Stimulated activated CD4-positive, alpha-beta T cell treated with anti-CD3 and anti-CD28 coated beads, Interleukin-1b, Interleukin-23, amount 100 ng/mL, for 24 hours (primary cell): ENCODE results near the gene CNIH1.

ENCODE experiments used
- DNase-seq, 4 experiments: peaks; one replicate each; pipeline ENCODE4 v3.0.0-alpha.2; 2020; ENCODE audit warnings: low read depth in 4 of 4, low spot score in 1 of 4

The CNIH1 gene

GRCh38 chr14:54440873-54441868 is at the start of gene CNIH1:
CNIH1 (minus strand) TSS chr14:54441374; CDS start chr14:54441327, 47 bp downstream.
- peak; percentile 84 to 96 (median 88) for DNase-seq

GRCh38 chr14:54490445-54491175 is 49.4 kb upstream of the CNIH1 start:
- DNase-seq: no peak

- no peak for DNase-seq
Measured at GRCh38 chr14:54489731-54490444, 48.7 kb upstream of the CNIH1 start.

GRCh38 chr14:54489318-54489683 is 48.1 kb upstream of the CNIH1 start:
- DNase-seq: no peak

- peak; percentile 75 to 82 (median 78) for DNase-seq
Measured at GRCh38 chr14:54488646-54489317, 47.6 kb upstream of the CNIH1 start, which contains the start of gene GMFB. GMFB (minus strand) TSS chr14:54488980; CDS start chr14:54488927, 53 bp downstream.

- DNase-seq: no peak
Measured at GRCh38 chr14:54488318-54488645, 47.1 kb upstream of the CNIH1 start.

GRCh38 chr14:54487771-54488170 is 46.6 kb upstream of the CNIH1 start:
- DNase-seq: no peak

- DNase-seq: no peak
Measured at GRCh38 chr14:54486685-54487084, 45.5 kb upstream of the CNIH1 start.

- no peak for DNase-seq
Measured at GRCh38 chr14:54483846-54484245, 42.7 kb upstream of the CNIH1 start.

- no peak for DNase-seq
Measured at GRCh38 chr14:54483073-54483745, 42.0 kb upstream of the CNIH1 start.

GRCh38 chr14:54481695-54482094 is 40.5 kb upstream of the CNIH1 start:
- DNase-seq: no peak

GRCh38 chr14:54480830-54481562 is 39.8 kb upstream of the CNIH1 start:
- DNase-seq: no peak

GRCh38 chr14:54478636-54479215 is 37.6 kb upstream of the CNIH1 start:
- DNase-seq: no peak

GRCh38 chr14:54475911-54476310 is 34.7 kb upstream of the CNIH1 start:
- DNase-seq: no peak

GRCh38 chr14:54475187-54475899 is 34.2 kb upstream of the CNIH1 start:
- DNase-seq: no peak

- no peak for DNase-seq
Measured at GRCh38 chr14:54474232-54474793, 33.1 kb upstream of the CNIH1 start.

- DNase-seq: no peak
Measured at GRCh38 chr14:54472315-54472714, 31.1 kb upstream of the CNIH1 start.

- no peak for DNase-seq
Measured at GRCh38 chr14:54471641-54472040, 30.5 kb upstream of the CNIH1 start.
